ENCODE measurements around the gene DZIP1L. TPM values are rescaled to one million over a fixed set of nuclear protein-coding genes. Genes with fewer than 3 reads are reported as not detected.

Gene DZIP1L
- polyA plus RNA-seq, 4 donors = 0.27 to 1.6 (median 0.75) TPM

GRCh38 chr3:138031536-138031935, 83.9 kb downstream of the DZIP1L start:
- no peaks in the 10 kb centered on the region for H3K27me3 ChIP-seq (ENCODE audit: control insufficient read depth in 3 of 3, insufficient read depth in 3 of 3, low read length in 3 of 3)
- no peak for FAIRE-seq
- no peak for DNase-seq
- no peaks in the 10 kb centered on the region for H3K4me1 ChIP-seq (ENCODE audit: control insufficient read depth in 3 of 3, insufficient read depth in 2 of 3, low read depth in 1 of 3, low read length in 2 of 3)
- no peak overlapping the region for H3K27ac ChIP-seq (ENCODE audit: low read depth in 1 of 3, low read length in 2 of 3)
- WGBS, 3 donors = 58 to 86% (median 74%) methylated on average over 3 of the region's 3 CpGs
- H3K4me3 ChIP-seq (ENCODE audit: low read depth in 1 of 3, low read length in 3 of 3) = no peak overlapping the region
- H3K9me3 ChIP-seq (ENCODE audit: control insufficient read depth in 2 of 2, insufficient read depth in 1 of 2, low read depth in 1 of 2, low read length in 1 of 2) = no peaks in the 10 kb centered on the region
- H3K36me3 ChIP-seq (ENCODE audit: control insufficient read depth in 3 of 3, insufficient read depth in 2 of 3, low read depth in 1 of 3, low read length in 3 of 3) = no peaks in the 10 kb centered on the region

DNA sequence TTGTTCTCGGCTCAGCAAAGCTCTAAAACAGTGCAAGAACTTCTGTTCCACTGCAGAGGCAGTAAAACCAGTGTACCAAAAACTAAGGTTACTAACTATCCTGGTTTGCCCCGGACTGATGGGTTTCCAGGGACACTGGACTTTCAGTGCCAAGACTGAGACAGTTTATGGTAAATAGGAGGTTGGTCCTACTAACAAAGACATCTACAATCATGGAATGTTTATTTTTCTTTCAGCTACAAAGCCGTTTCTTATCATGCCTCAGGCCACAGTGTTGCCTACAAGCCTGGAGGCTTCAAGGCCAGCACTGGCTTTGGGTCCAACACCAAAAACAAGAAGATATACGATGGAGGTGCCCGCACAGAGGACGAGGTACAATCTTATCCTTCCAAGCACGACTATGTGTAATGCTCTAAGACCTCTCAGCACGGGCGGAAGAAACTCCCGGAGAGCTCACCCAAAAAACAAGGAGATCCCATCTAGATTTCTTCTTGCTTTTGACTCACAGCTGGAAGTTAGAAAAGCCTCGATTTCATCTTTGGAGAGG, 84.6 kb downstream of the DZIP1L start:
- Histone ChIP-seq H3K36me3 (ENCODE audit: control insufficient read depth in 3 of 3, insufficient read depth in 2 of 3, low read depth in 1 of 3, low read length in 3 of 3) (no peaks in the 10 kb centered on the region), H3K9me3 (ENCODE audit: control insufficient read depth in 2 of 2, insufficient read depth in 1 of 2, low read depth in 1 of 2, low read length in 1 of 2) (no peaks in the 10 kb centered on the region), H3K27ac (ENCODE audit: low read depth in 1 of 3, low read length in 2 of 3) (no peak overlapping the region), H3K4me3 (ENCODE audit: low read depth in 1 of 3, low read length in 3 of 3) (no peak overlapping the region), H3K4me1 (ENCODE audit: control insufficient read depth in 3 of 3, insufficient read depth in 2 of 3, low read depth in 1 of 3, low read length in 2 of 3) (no peaks in the 10 kb centered on the region), H3K27me3 (ENCODE audit: control insufficient read depth in 3 of 3, insufficient read depth in 3 of 3, low read length in 3 of 3) (no peaks in the 10 kb centered on the region)
- FAIRE-seq (no peak), DNase-seq (no peak)
- 72 to 84% (median 73%) methylated on average over 11 of the region's 11 CpGs for WGBS, 3 donors

- DNase-seq (no peak), FAIRE-seq (no peak)
- H3K27me3 ChIP-seq (ENCODE audit: control insufficient read depth in 3 of 3, insufficient read depth in 3 of 3, low read length in 3 of 3) = no peaks in the 10 kb centered on the region
- no peaks in the 10 kb centered on the region for H3K4me1 ChIP-seq (ENCODE audit: control insufficient read depth in 3 of 3, insufficient read depth in 2 of 3, low read depth in 1 of 3, low read length in 2 of 3)
- 77 to 89% (median 86%) methylated on average over 5 of the region's 5 CpGs for WGBS, 3 donors
- no peaks in the 10 kb centered on the region for H3K36me3 ChIP-seq (ENCODE audit: control insufficient read depth in 3 of 3, insufficient read depth in 2 of 3, low read depth in 1 of 3, low read length in 3 of 3)
- no peak overlapping the region for H3K4me3 ChIP-seq (ENCODE audit: low read depth in 1 of 3, low read length in 3 of 3)
- H3K9me3 ChIP-seq (ENCODE audit: control insufficient read depth in 2 of 2, insufficient read depth in 1 of 2, low read depth in 1 of 2, low read length in 1 of 2) = no peaks in the 10 kb centered on the region
- H3K27ac ChIP-seq (ENCODE audit: low read depth in 1 of 3, low read length in 2 of 3) = no peak overlapping the region
These were observed 87.6 kb downstream of the DZIP1L start for GRCh38 chr3:138027821-138028220.

DNA sequence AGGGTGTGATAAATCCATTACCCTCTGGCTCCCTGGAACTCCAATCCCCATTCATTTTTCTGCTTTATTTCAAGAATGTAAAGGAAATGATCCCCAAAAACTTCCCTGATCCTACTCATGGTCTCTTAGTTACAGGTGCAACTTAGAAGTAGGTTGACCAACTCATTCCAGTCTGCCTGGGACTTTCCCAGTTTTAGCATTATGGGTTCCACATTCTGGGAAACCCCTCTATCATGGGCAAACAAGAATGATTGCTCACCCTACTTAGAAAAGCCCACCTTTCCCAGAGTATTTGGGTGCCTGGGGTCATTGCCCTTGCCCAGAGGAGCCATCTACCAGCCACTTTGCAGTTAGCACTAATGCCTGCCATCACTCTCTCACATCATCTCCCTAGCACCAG, 89.9 kb downstream of the DZIP1L start:
- DNase-seq (no peak), FAIRE-seq (no peak)
- Histone ChIP-seq H3K27me3 (ENCODE audit: control insufficient read depth in 3 of 3, insufficient read depth in 3 of 3, low read length in 3 of 3) (no peaks in the 10 kb centered on the region), H3K4me1 (ENCODE audit: control insufficient read depth in 3 of 3, insufficient read depth in 2 of 3, low read depth in 1 of 3, low read length in 2 of 3) (no peaks in the 10 kb centered on the region), H3K36me3 (ENCODE audit: control insufficient read depth in 3 of 3, insufficient read depth in 2 of 3, low read depth in 1 of 3, low read length in 3 of 3) (no peaks in the 10 kb centered on the region), H3K27ac (ENCODE audit: low read depth in 1 of 3, low read length in 2 of 3) (no peak overlapping the region), H3K4me3 (ENCODE audit: low read depth in 1 of 3, low read length in 3 of 3) (no peak overlapping the region), H3K9me3 (ENCODE audit: control insufficient read depth in 2 of 2, insufficient read depth in 1 of 2, low read depth in 1 of 2, low read length in 1 of 2) (no peaks in the 10 kb centered on the region)

- Histone ChIP-seq H3K9me3 (ENCODE audit: control insufficient read depth in 2 of 2, insufficient read depth in 1 of 2, low read depth in 1 of 2, low read length in 1 of 2) (no peaks in the 10 kb centered on the region), H3K27ac (ENCODE audit: low read depth in 1 of 3, low read length in 2 of 3) (no peak overlapping the region), H3K36me3 (ENCODE audit: control insufficient read depth in 3 of 3, insufficient read depth in 2 of 3, low read depth in 1 of 3, low read length in 3 of 3) (no peaks in the 10 kb centered on the region), H3K4me3 (ENCODE audit: low read depth in 1 of 3, low read length in 3 of 3) (no peak overlapping the region), H3K27me3 (ENCODE audit: control insufficient read depth in 3 of 3, insufficient read depth in 3 of 3, low read length in 3 of 3) (no peaks in the 10 kb centered on the region), H3K4me1 (ENCODE audit: control insufficient read depth in 3 of 3, insufficient read depth in 2 of 3, low read depth in 1 of 3, low read length in 2 of 3) (no peaks in the 10 kb centered on the region)
- FAIRE-seq = no peak
- DNase-seq = no peak
- 82 to 92% (median 87%) methylated on average over 4 of the region's 4 CpGs for WGBS, 3 donors
These were observed 91.7 kb downstream of the DZIP1L start for GRCh38 chr3:138023754-138024153.

DNA sequence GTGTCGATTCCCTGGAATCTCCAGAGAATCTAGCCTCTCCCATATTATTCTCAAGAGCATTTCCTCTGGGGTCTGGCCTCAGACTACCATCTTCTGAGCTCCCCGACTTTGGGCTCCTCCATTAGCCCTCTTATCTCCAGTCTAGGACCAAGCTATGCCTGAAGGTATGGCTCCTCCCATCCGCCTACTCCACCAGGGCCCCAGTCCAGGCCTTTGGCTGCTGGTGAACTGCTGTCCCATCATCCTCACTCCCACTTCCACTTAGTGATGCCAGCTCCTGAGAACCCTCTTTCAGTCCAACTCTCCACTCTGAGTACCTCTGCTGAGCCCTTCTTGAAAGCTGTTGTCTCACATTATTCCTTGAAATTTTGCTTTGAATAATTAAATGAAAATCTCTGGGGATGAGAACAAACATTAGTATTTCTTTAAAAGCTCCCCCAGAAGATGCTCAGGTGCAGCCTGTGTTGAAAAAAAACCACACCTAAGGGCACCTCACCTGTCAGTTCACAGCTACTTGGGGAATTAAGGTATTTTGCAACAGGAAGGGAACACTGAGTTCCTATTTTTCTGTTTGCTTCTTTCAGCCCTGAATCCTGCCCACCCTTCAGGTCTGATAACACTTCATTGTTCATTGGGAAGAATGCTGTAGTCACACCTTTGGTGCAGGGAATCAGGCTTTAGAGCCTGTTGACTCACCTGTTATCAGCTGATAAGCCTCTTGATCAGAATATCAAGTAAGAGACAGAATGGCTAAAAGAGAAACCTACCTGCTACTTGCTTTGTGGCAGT, 95.9 kb downstream of the DZIP1L start:
- Histone ChIP-seq H3K27ac (ENCODE audit: low read depth in 1 of 3, low read length in 2 of 3) (no peak overlapping the region), H3K4me1 (ENCODE audit: control insufficient read depth in 3 of 3, insufficient read depth in 2 of 3, low read depth in 1 of 3, low read length in 2 of 3) (no peaks in the 10 kb centered on the region), H3K36me3 (ENCODE audit: control insufficient read depth in 3 of 3, insufficient read depth in 2 of 3, low read depth in 1 of 3, low read length in 3 of 3) (no peaks in the 10 kb centered on the region), H3K4me3 (ENCODE audit: low read depth in 1 of 3, low read length in 3 of 3) (no peak overlapping the region), H3K9me3 (ENCODE audit: control insufficient read depth in 2 of 2, insufficient read depth in 1 of 2, low read depth in 1 of 2, low read length in 1 of 2) (no peaks in the 10 kb centered on the region), H3K27me3 (ENCODE audit: control insufficient read depth in 3 of 3, insufficient read depth in 3 of 3, low read length in 3 of 3) (no peaks in the 10 kb centered on the region)
- 50 to 67% (median 57%) methylated on average over 3 of the region's 3 CpGs for WGBS, 3 donors
- FAIRE-seq (no peak), DNase-seq (peak; percentile 3 to 25)

DNA sequence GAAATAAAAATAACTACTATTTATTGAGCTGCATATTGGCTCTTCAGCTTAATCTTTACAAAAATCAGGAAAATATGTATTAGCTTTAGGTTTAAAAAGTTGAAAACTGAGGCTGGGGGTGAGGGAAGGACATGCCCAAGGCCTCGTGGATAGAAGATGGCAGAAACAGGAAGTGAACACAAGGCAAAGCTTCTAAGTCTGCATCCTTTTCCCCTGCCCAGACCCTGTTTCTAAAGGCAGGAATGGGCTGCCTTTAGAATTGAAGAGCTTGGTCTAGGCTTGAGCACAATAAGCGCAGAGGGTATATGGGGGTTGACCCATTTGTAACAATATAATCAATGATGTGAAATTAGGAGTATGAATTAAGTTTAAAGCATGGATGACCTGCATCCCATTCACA, 99.3 kb downstream of the DZIP1L start:
- H3K27me3 ChIP-seq (ENCODE audit: control insufficient read depth in 3 of 3, insufficient read depth in 3 of 3, low read length in 3 of 3) = no peaks in the 10 kb centered on the region
- H3K36me3 ChIP-seq (ENCODE audit: control insufficient read depth in 3 of 3, insufficient read depth in 2 of 3, low read depth in 1 of 3, low read length in 3 of 3) = no peaks in the 10 kb centered on the region
- no peaks in the 10 kb centered on the region for H3K4me1 ChIP-seq (ENCODE audit: control insufficient read depth in 3 of 3, insufficient read depth in 2 of 3, low read depth in 1 of 3, low read length in 2 of 3)
- H3K27ac ChIP-seq (ENCODE audit: low read depth in 1 of 3, low read length in 2 of 3) = no peak overlapping the region
- DNase-seq (no peak), FAIRE-seq (no peak)
- no peak overlapping the region for H3K4me3 ChIP-seq (ENCODE audit: low read depth in 1 of 3, low read length in 3 of 3)
- no peaks in the 10 kb centered on the region for H3K9me3 ChIP-seq (ENCODE audit: control insufficient read depth in 2 of 2, insufficient read depth in 1 of 2, low read depth in 1 of 2, low read length in 1 of 2)
- WGBS, 3 donors = 74 to 83% (median 80%) methylated on average over 2 of the region's 2 CpGs

GRCh38 chr3:138012526-138012925, 102.9 kb downstream of the DZIP1L start:
- H3K4me1 ChIP-seq (ENCODE audit: control insufficient read depth in 3 of 3, insufficient read depth in 2 of 3, low read depth in 1 of 3, low read length in 2 of 3) = no peaks in the 10 kb centered on the region
- DNase-seq (no peak), FAIRE-seq (no peak)
- H3K36me3 ChIP-seq (ENCODE audit: control insufficient read depth in 3 of 3, insufficient read depth in 2 of 3, low read depth in 1 of 3, low read length in 3 of 3) = no peaks in the 10 kb centered on the region
- no peaks in the 10 kb centered on the region for H3K9me3 ChIP-seq (ENCODE audit: control insufficient read depth in 2 of 2, insufficient read depth in 1 of 2, low read depth in 1 of 2, low read length in 1 of 2)
- 80 to 90% (median 90%) methylated on average over 4 of the region's 4 CpGs for WGBS, 3 donors
- H3K27me3 ChIP-seq (ENCODE audit: control insufficient read depth in 3 of 3, insufficient read depth in 3 of 3, low read length in 3 of 3) = no peaks in the 10 kb centered on the region
- no peak overlapping the region for H3K4me3 ChIP-seq (ENCODE audit: low read depth in 1 of 3, low read length in 3 of 3)
- no peak overlapping the region for H3K27ac ChIP-seq (ENCODE audit: low read depth in 1 of 3, low read length in 2 of 3)

Measured in small intestine (tissue), 7 donors.